ENCODE results near the gene C22orf42. TPM values are rescaled to one million over a fixed set of nuclear protein-coding genes. Genes with fewer than 3 reads are reported as not detected.

Gene C22orf42
- total RNA-seq, 1 experiment from 2014 or later, result not detected

GRCh38 chr22:32123657-32124056 lies 35.4 kb downstream of the C22orf42 start:
- ChIA-PET POLR2A (no interaction called here), CTCF (no interaction called here)
- Mint-ChIP-seq H3K27me3 (ENCODE audit: insufficient read depth, unreplicated experiment) (no peaks in the 10 kb centered on the region), H3K9me3 (ENCODE audit: unreplicated experiment) (no peaks in the 10 kb centered on the region), H3K36me3 (ENCODE audit: insufficient read depth, unreplicated experiment) (no peaks in the 10 kb centered on the region), H3K27ac (ENCODE audit: low read depth, unreplicated experiment) (no peak overlapping the region), H3K4me1 (ENCODE audit: insufficient read depth, unreplicated experiment) (no peaks in the 10 kb centered on the region), H3K4me3 (ENCODE audit: unreplicated experiment) (no peak overlapping the region)
- DNase-seq (ENCODE audit: unreplicated experiment), result peak; percentile 17
- no peak for TF ChIP-seq CTCF (IDR thresholded peaks at IDR 0.05; ENCODE audit: unreplicated experiment)
- intact Hi-C loops (cut with micrococcal nuclease), result no loop called here
- BruUV-seq (replicated peaks), result no TSS peak

- ChIA-PET POLR2A (no interaction called here), CTCF (no interaction called here)
- BruUV-seq (replicated peaks), result no TSS peak
- Mint-ChIP-seq H3K27me3 (ENCODE audit: insufficient read depth, unreplicated experiment) (no peaks in the 10 kb centered on the region), H3K9me3 (ENCODE audit: unreplicated experiment) (no peaks in the 10 kb centered on the region), H3K4me3 (ENCODE audit: unreplicated experiment) (no peak overlapping the region), H3K4me1 (ENCODE audit: insufficient read depth, unreplicated experiment) (no peaks in the 10 kb centered on the region), H3K27ac (ENCODE audit: low read depth, unreplicated experiment) (no peak overlapping the region), H3K36me3 (ENCODE audit: insufficient read depth, unreplicated experiment) (no peaks in the 10 kb centered on the region)
- TF ChIP-seq CTCF (IDR thresholded peaks at IDR 0.05; ENCODE audit: unreplicated experiment), result no peak
- no peak for DNase-seq (ENCODE audit: unreplicated experiment)
- intact Hi-C loops (cut with micrococcal nuclease), result no loop called here
Observed at GRCh38 chr22:32122899-32123298, 36.2 kb downstream of the C22orf42 start.

- Mint-ChIP-seq H3K36me3 (ENCODE audit: insufficient read depth, unreplicated experiment) (peaks cover 6% of the 10 kb centered on the region), H3K4me3 (ENCODE audit: unreplicated experiment) (no peak overlapping the region), H3K27ac (ENCODE audit: low read depth, unreplicated experiment) (no peak overlapping the region), H3K4me1 (ENCODE audit: insufficient read depth, unreplicated experiment) (no peaks in the 10 kb centered on the region), H3K27me3 (ENCODE audit: insufficient read depth, unreplicated experiment) (peaks cover 15% of the 10 kb centered on the region), H3K9me3 (ENCODE audit: unreplicated experiment) (no peaks in the 10 kb centered on the region)
- ChIA-PET POLR2A (no interaction called here), CTCF (no interaction called here)
- intact Hi-C loops (cut with micrococcal nuclease), result no loop called here
- no TSS peak for BruUV-seq (replicated peaks)
- DNase-seq (ENCODE audit: unreplicated experiment), result no peak
- TF ChIP-seq CTCF (IDR thresholded peaks at IDR 0.05; ENCODE audit: unreplicated experiment), result no peak
Observed at GRCh38 chr22:32120603-32121002, 38.5 kb downstream of the C22orf42 start.

- ChIA-PET CTCF (no interaction called here), POLR2A (no interaction called here)
- no TSS peak for BruUV-seq (replicated peaks)
- intact Hi-C loops (cut with micrococcal nuclease), result no loop called here
- Mint-ChIP-seq H3K4me1 (ENCODE audit: insufficient read depth, unreplicated experiment) (no peaks in the 10 kb centered on the region), H3K27me3 (ENCODE audit: insufficient read depth, unreplicated experiment) (peaks cover 24% of the 10 kb centered on the region), H3K36me3 (ENCODE audit: insufficient read depth, unreplicated experiment) (peaks cover 6% of the 10 kb centered on the region), H3K4me3 (ENCODE audit: unreplicated experiment) (no peak overlapping the region), H3K27ac (ENCODE audit: low read depth, unreplicated experiment) (no peak overlapping the region), H3K9me3 (ENCODE audit: unreplicated experiment) (no peaks in the 10 kb centered on the region)
- DNase-seq (ENCODE audit: unreplicated experiment), result no peak
- TF ChIP-seq CTCF (IDR thresholded peaks at IDR 0.05; ENCODE audit: unreplicated experiment), result no peak
Observed at GRCh38 chr22:32119568-32120235, 39.4 kb downstream of the C22orf42 start.

All from MCF 10A (cell line).